Endothelial cell of umbilical vein (primary cell): ENCODE data around the gene RIOK2.

Experiments used
- CTCF ChIP-seq, 2 donors: IDR thresholded peaks; 1 replicate in 1 of 2; 2 replicates in 1 of 2; pipeline ENCODE4 v1.5.1; 2011; ENCODE audit warnings: low read length in 2 of 2, mild to moderate bottlenecking in 2 of 2, moderate library complexity in 2 of 2, control low read depth in 1 of 2, inconsistent platforms in 1 of 2, low read depth in 1 of 2; ENCODE audit not compliant: insufficient read depth in 1 of 2; ENCODE audit errors: extremely low read depth in 1 of 2
- EZH2 ChIP-seq: IDR thresholded peaks from 2 replicates; pipeline ENCODE4 v1.6.1; 2012; ENCODE audit warnings: borderline replicate concordance, low read depth, mild to moderate bottlenecking, moderate library complexity, low read length, inconsistent platforms; ENCODE audit not compliant: severe bottlenecking

- no peak for TF ChIP-seq CTCF (IDR thresholded peaks at IDR 0.05; ENCODE audit: extremely low read depth in 1 of 2, insufficient read depth in 1 of 2, low read depth in 1 of 2, low read length in 2 of 2)
- no peak for TF ChIP-seq EZH2
Measured at GRCh38 chr5:97164846-97165245, 18.2 kb downstream of the RIOK2 start.
